GM18867 (cell line): ENCODE results near the gene ATP5MC2.
"Not testable (repeated sequence)": the region's sequence is repeated elsewhere in the genome, so short reads cannot be mapped to it uniquely, and the experiment has no call there.

Source experiments
- ATAC-seq: cut with Tn5 transposase; IDR thresholded peaks from one replicate; pipeline ENCODE4 v1.9.1; 2021; ENCODE audit warnings: mild to moderate bottlenecking, moderate library complexity; ENCODE audit not compliant: unreplicated experiment

Gene ATP5MC2

DNA sequence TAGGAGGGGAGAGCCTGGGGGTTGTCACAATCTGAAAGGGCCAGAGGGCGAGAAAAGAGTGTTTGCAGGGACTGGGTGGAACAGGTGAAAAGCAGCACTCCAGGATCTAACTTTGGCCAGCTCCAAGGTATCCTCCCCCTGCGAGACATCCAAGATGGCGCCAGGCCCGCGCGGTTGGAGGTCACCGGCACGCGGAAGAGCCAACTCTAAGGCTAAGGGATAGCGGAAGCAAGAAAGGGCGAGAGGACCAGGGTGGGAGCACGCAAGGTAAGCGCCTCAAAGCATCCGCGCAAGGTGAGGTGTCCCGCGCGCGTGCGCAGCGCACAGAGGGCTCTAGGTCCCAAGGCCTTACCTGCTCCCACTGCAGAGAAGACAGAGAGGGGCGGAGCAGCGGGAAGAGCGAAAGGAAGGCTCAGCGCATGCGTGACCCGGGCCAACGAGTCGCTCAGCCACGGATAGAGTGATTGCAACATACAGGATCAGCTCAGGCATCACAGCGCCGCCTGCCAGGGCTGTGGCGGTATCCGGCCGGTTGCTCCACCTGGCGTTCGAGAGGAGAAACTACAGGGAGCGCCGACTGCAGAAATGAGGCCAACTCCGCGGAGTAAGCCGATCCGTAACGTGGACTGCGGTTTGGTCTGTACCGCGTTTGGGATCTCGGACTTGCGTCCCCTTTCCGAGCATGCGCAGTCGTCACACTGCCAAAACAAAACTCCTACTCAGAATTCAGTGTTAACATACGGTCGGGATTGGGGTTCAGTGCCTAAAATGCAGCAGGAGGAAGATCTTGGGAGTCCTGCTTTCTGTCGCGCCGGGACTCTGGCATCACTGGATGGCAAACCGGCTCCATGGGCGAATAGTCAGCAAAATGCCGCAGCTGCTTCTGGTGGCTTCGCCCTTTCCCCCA lies at the start of gene ATP5MC2:
TSS of gene ATP5MC2 (minus strand) at position 383 of the 907 bp plus-strand sequence. CDS start 3,469 bp downstream, outside the sequence.
- peak; percentile 93 for ATAC-seq

DNA sequence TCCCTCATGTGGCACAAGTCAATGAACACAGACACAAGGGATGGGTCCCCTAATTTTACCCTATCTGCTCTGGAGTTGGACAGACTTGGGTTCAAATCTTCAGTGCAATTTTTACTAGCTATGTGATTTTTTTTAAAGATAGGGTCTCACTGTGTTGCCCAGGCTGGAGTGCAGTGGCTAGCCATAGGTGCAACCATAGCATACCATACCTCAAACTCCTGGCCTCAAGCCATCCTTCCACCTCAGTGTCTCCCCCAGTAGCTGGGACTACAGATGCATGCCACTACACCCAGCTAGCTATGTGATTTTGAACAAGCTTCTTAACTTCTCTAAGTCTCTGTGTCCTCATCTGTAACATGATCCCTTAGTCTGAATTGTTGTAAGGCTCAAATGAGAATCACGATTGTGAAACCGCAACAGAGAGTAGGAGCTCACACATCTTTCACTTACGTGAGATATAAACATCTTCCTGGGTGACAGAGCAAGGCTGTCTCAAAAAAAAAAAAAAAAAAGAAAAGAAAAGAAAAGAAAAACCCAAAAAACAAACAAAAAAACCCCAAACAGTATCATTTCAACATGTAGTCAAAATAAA lies 46.7 kb upstream of the ATP5MC2 start:
- no peak for ATAC-seq

DNA sequence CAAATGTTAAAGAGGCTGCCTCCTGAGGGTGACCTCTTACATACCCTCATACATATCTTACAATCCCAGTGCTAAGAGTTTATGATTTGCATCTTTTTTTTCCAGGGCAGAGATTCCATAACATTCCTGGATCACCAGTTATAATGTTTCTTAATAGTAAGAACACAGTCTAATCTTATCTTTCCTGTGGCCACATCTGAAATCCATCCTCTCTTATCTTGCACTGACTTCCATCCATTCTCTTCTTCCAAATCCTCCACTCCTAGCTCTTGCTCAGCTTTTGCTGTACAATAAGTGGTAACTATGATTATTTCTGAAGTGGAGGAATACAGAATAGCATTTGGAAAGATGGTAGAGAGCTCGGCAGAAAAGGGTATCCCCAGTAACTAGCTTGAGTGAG lies 45.1 kb upstream of the ATP5MC2 start:
- ATAC-seq: no peak

DNA sequence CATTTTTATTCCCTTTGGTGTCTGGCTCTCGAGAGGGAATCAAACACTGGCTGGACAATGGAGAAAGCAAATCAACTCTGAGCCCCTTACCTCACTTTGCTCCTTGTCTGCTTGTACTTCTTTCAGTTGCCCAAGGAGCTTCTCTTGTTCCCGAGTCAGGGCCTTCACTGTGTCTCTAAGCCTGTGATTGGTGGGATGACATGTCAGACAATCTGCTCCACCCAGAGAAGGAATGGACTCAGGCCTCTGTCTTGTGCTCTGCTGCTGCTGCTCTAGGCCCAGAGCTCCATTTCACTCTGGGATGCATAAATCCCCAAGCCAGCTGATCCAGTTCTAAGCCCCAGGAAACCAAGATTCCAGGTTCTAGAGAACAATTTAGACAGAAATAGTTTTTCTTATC lies 43.8 kb upstream of the ATP5MC2 start:
- no peak for ATAC-seq

DNA sequence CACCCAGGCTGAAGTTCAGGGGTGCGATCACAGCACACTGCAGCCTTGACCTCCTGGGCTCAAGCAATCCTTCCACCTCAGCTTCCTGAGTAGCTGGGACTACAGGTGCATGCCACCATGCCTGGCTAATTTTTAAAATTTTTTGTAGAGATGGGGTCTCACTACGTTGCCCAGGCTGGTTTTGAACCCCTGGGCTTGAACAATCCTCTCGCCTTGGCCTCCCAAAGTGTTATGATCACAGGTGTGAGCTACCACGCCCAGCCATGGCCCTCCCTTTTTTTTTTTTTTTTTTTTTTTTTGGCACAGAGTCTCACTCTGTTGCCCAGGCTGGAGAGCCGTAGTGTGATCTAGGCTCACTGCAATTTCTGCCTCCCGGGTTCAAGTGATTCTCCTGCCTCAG lies 42.7 kb upstream of the ATP5MC2 start:
- not testable (repeated sequence) for ATAC-seq

DNA sequence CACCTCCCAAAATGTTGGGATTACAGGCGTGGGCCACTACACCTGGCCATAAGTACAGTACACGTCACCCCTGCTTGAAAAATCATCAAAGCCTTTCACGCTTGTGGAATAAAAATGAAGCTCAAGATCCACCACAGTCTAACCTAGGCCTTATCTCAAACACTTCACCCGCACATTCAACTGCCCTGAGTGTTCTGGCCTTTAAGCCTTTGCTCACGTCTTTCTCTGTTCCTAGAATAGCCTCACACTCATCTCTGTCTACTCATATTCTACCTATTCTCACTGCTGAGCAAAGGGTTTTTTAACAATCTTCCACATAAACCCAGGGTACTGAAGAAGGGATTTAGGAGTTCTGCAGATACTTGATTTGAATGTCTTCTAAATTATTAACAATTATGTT lies 41.4 kb upstream of the ATP5MC2 start:
- no peak for ATAC-seq

DNA sequence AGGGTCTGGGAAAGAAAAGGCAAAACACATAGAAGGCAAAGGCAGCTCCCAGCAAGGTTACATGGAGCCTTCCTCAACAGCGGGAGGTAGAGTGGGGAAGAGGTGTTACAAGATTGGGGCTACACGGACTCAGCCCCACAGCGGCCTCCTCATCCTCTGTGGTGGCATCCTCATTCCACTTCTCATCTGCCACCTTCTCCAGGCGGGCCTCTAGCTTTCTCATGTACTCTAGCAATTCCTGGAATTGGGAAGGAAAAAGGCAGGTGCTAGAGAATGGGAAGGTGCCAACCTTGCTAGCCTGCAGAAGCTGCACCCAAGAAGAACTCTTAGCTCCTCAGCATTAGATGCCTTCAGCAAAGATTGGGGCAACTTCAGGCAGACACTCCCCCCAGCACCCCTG lies 38.1 kb upstream of the ATP5MC2 start:
- no peak for ATAC-seq

DNA sequence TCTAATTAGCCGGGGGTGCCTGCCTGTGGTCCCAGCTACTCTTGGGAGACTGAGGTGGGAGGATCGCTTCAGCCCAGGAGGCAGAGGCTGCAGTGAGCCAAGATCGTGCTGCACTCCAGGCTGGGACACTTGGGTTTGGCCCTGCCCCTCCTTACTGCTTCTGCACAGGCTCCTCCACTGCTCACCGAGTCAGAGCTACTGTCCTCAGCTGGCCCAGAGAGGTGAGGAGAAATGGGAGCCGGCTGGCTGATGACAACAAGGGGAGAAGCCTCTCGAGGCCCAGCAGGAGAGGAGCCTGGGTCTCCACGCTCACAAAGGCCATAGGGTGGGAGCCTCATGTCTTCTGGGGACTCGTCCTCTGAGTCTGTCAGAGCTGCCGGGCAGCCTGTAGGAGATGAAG lies 37.6 kb upstream of the ATP5MC2 start:
- no peak for ATAC-seq

DNA sequence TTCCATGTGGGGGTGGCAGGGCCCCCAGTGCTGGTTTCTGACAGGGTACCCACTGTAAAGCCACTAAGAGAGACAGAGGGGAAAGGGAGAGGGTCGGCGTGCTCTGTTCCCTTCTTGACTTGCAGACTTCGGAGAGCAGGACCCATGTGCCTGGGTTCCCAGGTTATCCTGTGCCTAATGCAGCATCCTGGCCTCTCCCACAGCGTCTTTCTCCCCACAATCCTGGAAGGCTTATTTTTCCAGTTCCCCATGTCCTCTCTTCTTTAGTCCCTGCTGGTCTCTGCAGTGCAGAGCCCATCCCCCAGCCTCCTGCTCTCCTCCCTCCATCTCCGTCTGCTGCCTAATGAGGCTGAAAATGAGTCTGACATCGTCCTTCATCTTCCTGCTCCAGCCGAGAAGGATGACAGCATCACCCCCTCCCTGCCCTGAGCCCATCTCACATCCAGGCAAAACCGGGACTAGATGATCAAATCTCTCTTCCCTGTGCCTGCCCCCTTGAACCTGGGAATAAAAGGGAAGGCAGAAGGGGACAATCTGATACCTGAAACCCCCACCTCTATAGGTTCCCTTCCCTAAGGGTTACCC lies 36.3 kb upstream of the ATP5MC2 start:
- no peak for ATAC-seq

DNA sequence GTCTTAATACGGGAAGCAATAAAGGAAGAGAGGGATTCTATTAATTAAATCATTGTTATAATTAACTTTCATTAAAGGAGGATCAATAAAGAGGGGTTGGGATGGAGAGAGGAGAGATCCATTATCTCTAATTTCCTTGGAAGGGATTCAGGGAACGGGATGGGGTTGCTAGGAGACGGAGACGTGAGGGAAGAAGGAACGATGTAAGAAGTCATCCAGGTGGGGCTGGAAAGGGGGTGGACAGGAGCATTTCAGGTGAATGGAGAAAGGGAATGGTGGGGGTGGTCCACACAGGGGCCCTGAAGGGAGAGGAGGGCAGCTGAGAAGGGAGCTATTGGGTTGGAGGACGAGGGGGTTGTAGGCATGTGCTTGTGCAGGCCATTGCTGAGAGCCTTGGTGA lies 34.2 kb upstream of the ATP5MC2 start:
- no peak for ATAC-seq

DNA sequence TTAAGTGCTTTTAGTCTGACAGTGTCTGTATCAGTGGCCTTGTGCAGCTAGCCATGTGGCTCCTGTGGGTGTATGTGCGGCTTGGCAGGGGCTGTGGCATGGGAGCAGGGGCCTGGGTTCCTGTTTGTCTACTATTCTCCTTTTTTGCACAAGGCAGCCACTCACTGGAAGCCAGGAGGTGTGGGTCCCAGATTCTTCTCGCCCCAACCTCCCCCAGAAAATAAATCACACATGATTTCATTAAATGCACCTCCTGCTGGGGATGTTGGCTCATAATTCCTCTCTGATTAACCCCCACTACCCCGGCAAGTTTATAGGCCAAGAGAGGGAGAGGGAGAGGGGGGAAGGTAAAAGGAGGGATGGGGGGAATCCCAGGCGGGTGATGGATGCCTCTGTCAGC lies 33.8 kb upstream of the ATP5MC2 start:
- ATAC-seq: no peak

DNA sequence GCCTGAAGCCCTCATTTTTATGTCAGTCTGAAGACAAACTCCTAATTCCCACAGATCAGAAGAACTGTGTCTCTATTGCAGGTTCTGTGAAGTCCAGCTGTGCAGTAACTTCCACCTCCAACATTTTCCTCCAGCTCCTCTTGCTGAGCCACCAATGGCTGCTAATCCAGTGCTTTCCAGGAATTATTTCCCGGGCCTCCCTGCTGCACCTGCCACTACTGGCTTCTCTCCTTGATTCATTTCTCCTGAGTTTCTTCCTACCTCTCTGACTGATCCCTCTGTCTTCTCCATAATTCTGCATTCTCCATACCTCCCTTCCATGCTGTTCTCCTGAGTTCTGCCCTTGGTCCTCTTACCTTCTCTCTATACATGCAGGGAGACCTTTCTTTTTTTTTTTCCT lies 30.2 kb upstream of the ATP5MC2 start:
- no peak for ATAC-seq

DNA sequence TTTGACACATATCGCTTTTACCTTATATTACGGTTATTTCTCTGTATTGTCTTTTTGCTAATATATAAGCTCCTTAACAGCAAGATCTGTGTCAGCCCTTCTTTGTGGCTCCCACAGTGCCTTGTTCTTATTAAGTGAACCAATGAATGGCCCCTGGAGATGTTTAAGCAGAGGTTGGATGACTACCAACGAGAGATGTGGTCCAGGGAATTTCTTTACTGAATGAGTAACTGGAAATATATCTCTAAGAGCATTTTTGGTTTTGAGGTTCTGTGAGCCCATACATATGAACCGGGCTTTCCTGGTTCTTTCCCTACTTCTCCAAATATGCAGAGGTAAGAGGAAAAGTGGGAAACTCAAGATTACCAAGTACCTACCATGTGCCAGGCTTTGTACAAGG lies 27.9 kb upstream of the ATP5MC2 start:
- no peak for ATAC-seq

DNA sequence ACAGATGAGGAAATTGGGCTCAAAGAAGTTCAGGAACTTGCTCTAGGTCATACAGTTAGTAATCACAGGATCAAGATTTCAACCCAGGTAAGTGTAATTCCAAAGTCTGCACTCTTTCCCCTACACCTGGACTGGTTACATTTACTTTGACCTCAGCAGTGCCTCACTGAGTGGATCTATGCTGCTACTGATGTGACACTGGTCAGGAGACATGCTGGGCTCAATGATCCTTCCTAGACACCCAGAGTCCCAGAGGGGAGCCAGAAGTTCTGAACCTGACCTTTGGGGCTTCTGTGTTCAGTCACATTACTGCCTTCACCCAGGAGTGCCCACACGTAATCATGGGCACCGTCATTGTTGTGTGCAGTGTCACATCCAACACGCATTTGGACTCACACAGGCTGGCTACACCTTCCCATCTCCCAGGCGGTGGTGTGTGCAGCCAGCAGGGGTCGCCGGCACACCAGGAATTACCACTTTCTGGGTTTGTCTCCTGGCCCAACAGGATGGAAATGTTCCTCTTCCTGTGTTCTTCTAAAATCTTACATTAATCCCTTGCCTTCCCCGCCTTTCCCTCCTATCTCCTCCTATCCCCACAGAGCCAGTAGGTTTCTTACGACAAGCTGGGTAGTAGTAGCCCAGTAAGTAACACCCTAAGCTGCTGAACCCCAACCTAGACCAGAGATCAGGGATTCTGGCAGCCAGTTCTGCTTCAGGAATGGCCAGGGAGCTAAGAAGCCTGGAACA lies 25.8 kb upstream of the ATP5MC2 start:
- peak; percentile 51 for ATAC-seq

DNA sequence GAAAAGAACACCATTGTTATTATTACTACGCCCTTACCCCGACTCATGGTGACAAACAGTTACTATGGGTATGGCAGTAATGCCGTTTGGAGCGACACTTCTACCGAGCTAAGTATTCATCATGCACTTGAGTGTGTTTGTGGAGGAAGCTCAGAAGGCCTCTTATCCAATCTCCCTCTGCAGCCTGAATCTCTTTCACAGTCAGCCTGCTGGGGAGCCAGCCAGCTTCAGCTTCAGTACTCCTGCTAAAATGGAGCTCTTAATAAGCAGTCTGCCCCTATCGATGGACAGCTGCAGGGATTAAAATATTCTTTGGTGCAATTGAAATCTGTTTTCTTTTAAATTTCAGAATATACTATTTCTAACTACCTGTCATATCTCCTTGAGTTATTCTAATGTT lies 24.7 kb upstream of the ATP5MC2 start:
- ATAC-seq: no peak

DNA sequence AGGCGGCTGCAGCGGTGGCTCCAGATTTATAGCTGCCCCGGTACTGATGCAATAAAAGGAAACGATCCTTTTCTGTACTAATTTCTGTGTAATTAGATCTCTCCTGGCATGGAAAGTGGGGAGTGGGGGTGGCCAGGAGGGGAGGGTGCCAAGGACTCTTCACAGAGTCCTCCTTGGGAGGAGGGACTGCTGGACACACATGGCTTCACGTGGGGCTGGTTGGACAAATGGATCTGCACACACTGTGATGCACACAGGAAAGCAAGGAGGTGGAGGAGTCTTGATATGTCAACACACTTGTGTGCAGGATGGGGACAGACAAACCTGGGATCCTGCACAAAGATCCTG lies 23.8 kb upstream of the ATP5MC2 start:
- ATAC-seq: no peak

DNA sequence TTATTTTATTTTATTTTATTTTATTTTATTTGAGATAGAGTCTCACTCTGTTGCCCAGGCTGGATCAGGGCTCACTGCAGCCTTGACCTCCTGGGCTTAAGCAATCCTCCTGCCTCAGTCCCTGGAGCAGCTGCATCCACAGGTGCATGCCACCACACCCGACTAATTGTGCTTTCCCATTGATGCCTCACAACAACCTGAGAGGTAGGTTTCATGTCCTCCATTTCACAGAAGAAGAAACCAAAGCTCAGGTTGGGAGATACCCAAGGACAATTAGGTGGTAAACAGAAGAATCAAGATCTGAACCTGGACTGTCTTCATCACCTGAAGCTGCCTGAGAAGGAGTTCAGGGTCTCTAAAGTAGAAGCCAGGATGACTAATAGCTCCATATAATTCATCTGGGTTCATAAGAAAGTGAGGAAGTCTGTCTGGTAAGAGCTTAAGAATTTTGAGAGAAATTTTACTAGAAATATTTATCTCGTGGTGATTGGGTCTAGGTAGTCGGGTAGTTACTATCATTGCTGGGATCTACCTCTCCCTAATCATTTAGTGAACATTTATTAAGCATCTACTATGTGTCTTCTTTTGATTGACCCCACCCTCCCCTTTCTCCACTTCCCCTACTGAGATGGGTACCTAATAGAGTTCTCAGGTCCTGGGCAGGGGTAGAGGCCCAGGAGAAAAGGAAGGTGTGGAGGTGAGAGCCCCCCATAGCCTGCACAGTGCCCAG lies 23.2 kb upstream of the ATP5MC2 start:
- no peak for ATAC-seq

DNA sequence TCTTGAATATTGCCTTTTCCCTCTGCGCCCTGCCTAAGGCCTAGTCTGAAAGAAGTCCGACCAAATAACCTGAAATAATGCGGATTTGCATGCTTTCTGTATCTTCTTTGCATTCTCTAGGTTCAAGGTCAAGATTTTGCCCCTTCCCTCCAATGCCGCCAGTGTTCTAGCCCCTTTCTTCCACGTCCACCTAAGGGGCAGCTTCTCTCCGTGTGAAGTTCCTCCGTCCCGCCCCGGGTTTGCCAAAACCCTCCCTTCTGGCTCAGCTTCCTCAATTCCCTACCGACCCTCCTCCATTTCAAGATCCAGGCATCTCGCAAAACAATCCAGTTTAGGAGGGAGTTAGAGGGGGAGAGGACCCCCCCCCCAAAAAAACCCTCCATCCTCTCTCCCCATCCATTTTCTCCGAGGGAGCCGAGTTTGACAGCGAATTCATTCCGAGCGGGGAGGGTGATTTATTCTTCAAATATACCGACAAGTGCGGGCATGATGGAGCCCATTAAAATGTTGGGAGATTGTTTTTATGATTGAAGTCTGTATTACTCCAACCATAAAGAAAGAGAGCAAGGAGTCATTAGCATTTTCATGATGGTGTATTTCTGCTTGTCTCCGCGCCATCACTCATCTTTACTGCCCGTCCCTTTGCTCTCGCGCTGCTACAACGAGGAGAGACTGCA lies 20.9 kb upstream of the ATP5MC2 start:
- ATAC-seq: no peak

DNA sequence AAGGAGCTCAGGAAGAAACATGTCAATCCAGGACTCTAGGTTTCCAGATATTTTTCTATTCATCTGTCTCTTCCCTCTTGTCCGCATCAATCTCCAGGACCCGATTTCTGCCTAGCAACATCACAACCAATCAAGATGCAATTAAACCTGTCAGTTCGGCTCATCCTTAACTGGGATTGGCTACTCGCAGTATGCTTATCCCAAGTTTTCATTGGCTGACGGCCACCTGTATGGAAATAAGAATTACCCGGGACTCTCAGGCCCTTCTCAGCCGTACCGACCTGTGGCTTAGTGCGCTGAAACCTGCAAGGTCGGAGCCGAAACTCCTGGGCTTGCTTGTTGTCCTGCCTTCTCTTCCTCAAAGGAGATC lies 20.4 kb upstream of the ATP5MC2 start:
- ATAC-seq: no peak
